K562 (cell line): ENCODE results near the gene WDHD1. TPM values are rescaled to one million over a fixed set of nuclear protein-coding genes. Genes with fewer than 3 reads are reported as not detected.

ENCODE experiments used
- ATAC-seq: fragments of 200-7000 bp; cut with Tn5 transposase; 3 replicates; pipeline ENCODE4 v1.9.1; 2020; ENCODE audit warnings: moderate library complexity
- BruUV-seq: library from RNA; stranded (reverse); fragments of 400-500 nt; replicated peaks from 2 replicates; lab custom pipeline; 2021; lab: Mats Ljungman, UMichigan
- CTCF ChIA-PET: fragments of 300-600 bp; formaldehyde crosslinking; extraction: SDS; loops from one replicate; lab custom pipeline; 2021; ENCODE audit warnings: low intra/inter-chr PET ratio; lab: Yijun Ruan, JAX
- POLR2A ChIA-PET: fragments of 300-600, 350-650 bp; sonication (Branson Sonifier 250); formaldehyde crosslinking; extraction: SDS; loops from one replicate; lab custom pipeline; 2021; ENCODE audit warnings: antibody characterized with exemption, inconsistent platforms; lab: Yijun Ruan, JAX
- DNase-seq, 4 experiments: peaks; one replicate each; pipeline versions ENCODE4 v3.0.0 to v3.0.0-alpha.2; 2011 to 2018; ENCODE audit warnings: low spot score in 3 of 4, mixed read lengths in 3 of 4; ENCODE audit errors: extremely low read depth in 1 of 4
- FAIRE-seq: peaks from 2 replicates; lab custom pipeline; 2011; peaks lifted over from hg19 to GRCh38; lab: Jason Lieb, UNC
- H2AFZ ChIP-seq: 2 replicates; pipeline ENCODE4 v1.6.0; 2011; ENCODE audit warnings: low read depth, low read length, control low read depth, inconsistent platforms
- H3K27ac ChIP-seq: fragments of 200-600 bp; 3 replicates; pipeline ENCODE4 v1.8.0; 2011; ENCODE audit warnings: low read depth, mild to moderate bottlenecking, control low read depth, inconsistent platforms, low read length, moderate library complexity, mixed read lengths; ENCODE audit errors: extremely low read depth
- H3K27me3 ChIP-seq, 2 experiments: fragments of 300-600 bp in 1 of 2; 2 replicates in 1 of 2; 3 replicates in 1 of 2; pipeline versions ENCODE4 v1.6.0 to v1.8.0; 2011; ENCODE audit warnings: inconsistent platforms in 2 of 2, low read length in 2 of 2, mild to moderate bottlenecking in 1 of 2, mixed read lengths in 1 of 2, moderate library complexity in 1 of 2; ENCODE audit not compliant: control insufficient read depth in 2 of 2, insufficient read depth in 2 of 2
- H3K36me3 ChIP-seq: fragments of 300-600 bp; 3 replicates; pipeline ENCODE4 v1.8.0; 2011; ENCODE audit warnings: mild to moderate bottlenecking, low read length, inconsistent platforms; ENCODE audit not compliant: control insufficient read depth, insufficient read depth
- H3K4me1 ChIP-seq, 2 experiments: fragments of 200-600 bp in 1 of 2; replicated peaks in 1 of 2; 2 replicates in 1 of 2; 3 replicates in 1 of 2; pipeline versions ENCODE4 v1.5.1 to v1.8.0; 2011; ENCODE audit warnings: inconsistent platforms in 2 of 2, low read length in 2 of 2, mild to moderate bottlenecking in 1 of 2, mixed read lengths in 1 of 2, moderate library complexity in 1 of 2; ENCODE audit not compliant: control insufficient read depth in 2 of 2, insufficient read depth in 2 of 2
- H3K4me2 ChIP-seq: 2 replicates; pipeline ENCODE4 v1.6.1; 2011; ENCODE audit warnings: low read length, control low read depth, inconsistent platforms, mixed read lengths; ENCODE audit not compliant: insufficient read depth
- H3K4me3 ChIP-seq: fragments of 200-600 bp; sonication (generic), shearing (Covaris generic); 2 replicates; pipeline ENCODE4 v1.5.1; 2016; ENCODE audit warnings: control low read depth, inconsistent platforms
- H3K79me2 ChIP-seq: fragments of 200-600 bp; 3 replicates; pipeline ENCODE4 v1.8.0; 2011; ENCODE audit warnings: low read length, inconsistent platforms; ENCODE audit not compliant: control insufficient read depth, insufficient read depth
- H3K9ac ChIP-seq, 2 experiments: 2 replicates each; pipeline versions ENCODE4 v1.6.0 to v1.6.1; 2011; ENCODE audit warnings: low read depth in 2 of 2, low read length in 2 of 2, control low read depth in 1 of 2, inconsistent platforms in 1 of 2, mild to moderate bottlenecking in 1 of 2, mixed read lengths in 1 of 2; ENCODE audit not compliant: insufficient read depth in 1 of 2
- H3K9me1 ChIP-seq: one replicate; pipeline ENCODE4 v1.6.0; 2011; ENCODE audit warnings: inconsistent platforms, mild to moderate bottlenecking, low read length, moderate library complexity; ENCODE audit not compliant: control insufficient read depth, insufficient read depth
- H3K9me3 ChIP-seq: replicated peaks from 2 replicates; pipeline ENCODE4 v1.5.1; 2011; ENCODE audit warnings: low read depth, low read length, inconsistent platforms; ENCODE audit not compliant: control insufficient read depth, insufficient read depth
- H4K20me1 ChIP-seq: replicated peaks from 2 replicates; pipeline ENCODE4 v1.6.1; 2011; ENCODE audit warnings: low read length, inconsistent platforms, mixed read lengths; ENCODE audit not compliant: control insufficient read depth, insufficient read depth
- EWSR1 ChIP-seq: fragments of 450-650 bp; IDR thresholded peaks from 2 replicates; pipeline ENCODE4 v1.6.1; 2018; ENCODE audit warnings: borderline replicate concordance, mild to moderate bottlenecking, low read depth, moderate library complexity; ENCODE audit not compliant: partially characterized antibody
- FOXK2 ChIP-seq, 2 experiments: fragments of 450-650 bp; IDR thresholded peaks in 1 of 2; conservative IDR thresholded peaks in 1 of 2; 2 replicates each; pipeline ENCODE4 v1.6.1; 2016; ENCODE audit warnings: low read depth in 2 of 2, mild to moderate bottlenecking in 1 of 2
- GABPB2 ChIP-seq: fragments of 250-450 bp; sonication (Bioruptor Pico); conservative IDR thresholded peaks from 2 replicates; pipeline ENCODE4 v1.5.1; 2021; ENCODE audit warnings: mild to moderate bottlenecking
- ILK ChIP-seq: fragments of 450-650 bp; IDR thresholded peaks from 2 replicates; pipeline ENCODE4 v1.6.1; 2016; ENCODE audit warnings: missing genetic modification characterization, low read depth, mild to moderate bottlenecking, missing compliant biosample characterization, moderate library complexity, borderline replicate concordance
- POLR2A ChIP-seq: fragments of 450-650 bp; conservative IDR thresholded peaks from 2 replicates; pipeline ENCODE4 v1.6.1; 2016
- TARDBP ChIP-seq: fragments of 450-650 bp; IDR thresholded peaks from 2 replicates; pipeline ENCODE4 v1.6.1; 2016
- TBP ChIP-seq: optimal IDR thresholded peaks from 2 replicates; pipeline ENCODE3; 2011; ENCODE audit warnings: low read depth, low read length, improper control_type of control experiment
- ZNF134 ChIP-seq: fragments of 250-450 bp; sonication (Bioruptor Pico); conservative IDR thresholded peaks from 2 replicates; pipeline ENCODE4 v1.4.0; 2020
- ZNF239 ChIP-seq: fragments of 250-450 bp; sonication (Bioruptor Pico); IDR thresholded peaks from 2 replicates; pipeline ENCODE4 v1.4.0; 2020; ENCODE audit warnings: mild to moderate bottlenecking
- WGBS: fragments of 100-300 bp; shearing (Covaris generic); methylation state at CpG from one replicate; pipeline ENCODE4 v1.1.6; 2016; ENCODE audit warnings: low coverage, mixed read lengths; ENCODE audit not compliant: insufficient coverage; ENCODE audit errors: missing lambda C conversion rate; 5-methylcytosine and 5-hydroxymethylcytosine counted together
- in situ Hi-C: fragments of 300-500 bp; cut with MboI; formaldehyde crosslinking; loops from 4 replicates; pipeline ENCODE4 v1.15.0; 2018; ENCODE audit warnings: inconsistent platforms, mixed read lengths
- intact Hi-C: fragments of 100-400 bp; cut with micrococcal nuclease; formaldehyde crosslinking; loops from 2 replicates; pipeline ENCODE4 v1.14.2; 2022
- polyA plus RNA-seq, 8 experiments: library from polyadenylated mRNA; depleted of rRNA in 4 of 8; stranded (reverse) in 5 of 8; unstranded in 3 of 8; fragments of >200 nt; fragmentation: Nextera tagmentation in 2 of 8; fragmentation: Illumina TruSeq in 1 of 8; extraction: Ambion mirVana in 2 of 8; extraction: Trizol in 1 of 8; gene quantifications; 2 replicates each; pipeline versions ENCODE4 v1.2.1 to v1.2.3, GENCODE V29; 2011 to 2014; ENCODE audit warnings: inconsistent platforms in 1 of 8, missing spikeins in 1 of 8
- total RNA-seq, 7 experiments: library from RNA; depleted of rRNA in 6 of 7; stranded (reverse); fragments of >200 nt in 6 of 7; fragmentation: Illumina TruSeq in 2 of 7; extraction: Trizol in 2 of 7; gene quantifications; 2 replicates each; pipeline versions ENCODE4 v1.2.1 to v1.2.3, GENCODE V29; 2011 to 2021; ENCODE audit warnings: low replicate concordance in 1 of 7
- TF ChIP-seq, protein P1 (sequence below): fragments of 450-650 bp; formaldehyde crosslinking; IDR thresholded peaks from 2 replicates; pipeline ENCODE4 v1.4.0; 2020; ENCODE audit warnings: mild to moderate bottlenecking, moderate library complexity

The WDHD1 gene
- total and polyA plus RNA-seq, 9 of the 15 experiments (the other 6 are each of a cell fraction or from before 2014, with no cell fraction given), result 11.7 to 39.1 (median 30.0) TPM

DNA sequence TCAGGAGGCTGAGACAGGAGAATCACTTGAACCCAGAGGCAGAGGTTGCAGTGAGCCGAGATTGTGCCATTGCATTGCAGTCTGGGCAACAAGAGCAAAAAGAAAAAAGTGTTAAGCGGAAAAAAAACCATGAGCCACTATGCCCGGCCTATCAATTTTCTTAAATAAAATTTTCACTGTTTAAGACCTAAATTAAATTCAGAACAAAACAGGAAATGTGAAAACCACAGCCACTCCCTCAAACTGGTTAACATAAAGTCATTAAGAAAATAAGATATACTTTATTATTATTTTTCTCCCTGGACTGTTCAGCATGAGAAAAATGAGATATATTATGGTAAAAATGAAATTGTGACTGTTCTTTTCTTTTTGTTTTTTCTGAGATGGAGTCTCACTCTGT, 79.7 kb downstream of the WDHD1 start:
- Histone ChIP-seq H3K27me3 (no peaks in the 10 kb centered on the region), H2AFZ (no peak overlapping the region), H4K20me1 (no peaks in the 10 kb centered on the region), H3K36me3 (peaks cover 32% of the 10 kb centered on the region; the same call in 2 of the 3 replicates), H3K9me1 (no peaks in the 10 kb centered on the region), H3K27ac (no peak overlapping the region), H3K4me3 (no peak overlapping the region), H3K9ac (no peak overlapping the region), H3K4me2 (no peak overlapping the region), H3K79me2 (no peaks in the 10 kb centered on the region), H3K4me1 (no peaks in the 10 kb centered on the region), H3K9me3 (no peaks in the 10 kb centered on the region)
- ChIA-PET POLR2A (no interaction called here), CTCF (no interaction called here)
- ATAC-seq (no peak), DNase-seq (no peak), FAIRE-seq (no peak)
- WGBS, result 100% methylated on average over 3 of the region's 3 CpGs
- in situ Hi-C loops, result no loop called here
- no peak for TF ChIP-seq GABPB2 (CRISPR knock-in tag)
- no peak for TF ChIP-seq EWSR1
- no peak for TF ChIP-seq ILK (tag)
- TF ChIP-seq FOXK2 (conservative IDR thresholded peaks at IDR 0.05 in 1 of 2, IDR thresholded peaks at IDR 0.05 in 1 of 2; ENCODE audit: low read depth in 2 of 2), result no peak
- no peak for TF ChIP-seq TARDBP
- no peak for TF ChIP-seq ZNF134 (CRISPR knock-in tag)
- TF ChIP-seq, protein P1, sequence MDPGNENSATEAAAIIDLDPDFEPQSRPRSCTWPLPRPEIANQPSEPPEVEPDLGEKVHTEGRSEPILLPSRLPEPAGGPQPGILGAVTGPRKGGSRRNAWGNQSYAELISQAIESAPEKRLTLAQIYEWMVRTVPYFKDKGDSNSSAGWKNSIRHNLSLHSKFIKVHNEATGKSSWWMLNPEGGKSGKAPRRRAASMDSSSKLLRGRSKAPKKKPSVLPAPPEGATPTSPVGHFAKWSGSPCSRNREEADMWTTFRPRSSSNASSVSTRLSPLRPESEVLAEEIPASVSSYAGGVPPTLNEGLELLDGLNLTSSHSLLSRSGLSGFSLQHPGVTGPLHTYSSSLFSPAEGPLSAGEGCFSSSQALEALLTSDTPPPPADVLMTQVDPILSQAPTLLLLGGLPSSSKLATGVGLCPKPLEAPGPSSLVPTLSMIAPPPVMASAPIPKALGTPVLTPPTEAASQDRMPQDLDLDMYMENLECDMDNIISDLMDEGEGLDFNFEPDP (CRISPR knock-in tag), result no peak
- TF ChIP-seq POLR2A, result no peak
- TF ChIP-seq TBP, result no peak
- TF ChIP-seq ZNF239, result no peak
- no TSS peak for BruUV-seq
- intact Hi-C loops, result no loop called here
